ENCODE measurements around the gene SLC66A2.

GRCh38 chr18:79887181-79888000 lies 64.1 kb downstream of the SLC66A2 start:
- TF ChIP-seq CTCF (conservative IDR thresholded peaks at IDR 0.05; ENCODE audit: low read depth, low read length) (no peak), EZH2phosphoT487 (IDR thresholded peaks at IDR 0.05; ENCODE audit: borderline replicate concordance, low read length) (no peak)
